NT2/D1 (cell line): ENCODE results near the gene FAF2.

ENCODE experiments used
- DNase-seq: peaks from one replicate; pipeline ENCODE4 v3.0.0-alpha.2; 2011; ENCODE audit warnings: low read depth, low spot score
- H3K27me3 ChIP-seq: 2 replicates; pipeline ENCODE4 v1.6.0; 2011; ENCODE audit warnings: mild to moderate bottlenecking; ENCODE audit not compliant: insufficient read length, insufficient read depth
- H3K36me3 ChIP-seq: 2 replicates; pipeline ENCODE4 v1.6.1; 2011; ENCODE audit warnings: mild to moderate bottlenecking, low read length, mixed read lengths; ENCODE audit not compliant: insufficient read depth, insufficient read length
- H3K4me1 ChIP-seq: 2 replicates; pipeline ENCODE4 v1.5.1; 2011; ENCODE audit not compliant: insufficient read depth, insufficient read length
- H3K4me3 ChIP-seq: 2 replicates; pipeline ENCODE4 v1.5.1; 2011; ENCODE audit warnings: low read depth; ENCODE audit not compliant: insufficient read length
- H3K9ac ChIP-seq: 2 replicates; pipeline ENCODE4 v1.6.0; 2011; ENCODE audit warnings: low read depth; ENCODE audit not compliant: insufficient read length
- H3K9me3 ChIP-seq: 2 replicates; pipeline ENCODE4 v1.5.1; 2011; ENCODE audit warnings: mild to moderate bottlenecking, low read length; ENCODE audit not compliant: insufficient read depth
- SUZ12 ChIP-seq: IDR thresholded peaks from 2 replicates; pipeline ENCODE4 v1.6.1; 2011; ENCODE audit not compliant: insufficient read length, insufficient read depth; ENCODE audit errors: extremely low read depth
- YY1 ChIP-seq: IDR thresholded peaks from 2 replicates; pipeline ENCODE4 v1.6.1; 2011; ENCODE audit not compliant: insufficient read length, insufficient read depth
- ZNF274 ChIP-seq: IDR thresholded peaks from 2 replicates; pipeline ENCODE4 v1.6.1; 2011; ENCODE audit warnings: mild to moderate bottlenecking, low read depth, low read length

The FAF2 gene

GRCh38 chr5:176521699-176522263 lies 73.6 kb downstream of the FAF2 start:
- no peaks in the 10 kb centered on the region for H3K36me3 ChIP-seq
- no peaks in the 10 kb centered on the region for H3K9me3 ChIP-seq
- no peak overlapping the region for H3K9ac ChIP-seq
- no peak overlapping the region for H3K4me3 ChIP-seq
- no peaks in the 10 kb centered on the region for H3K4me1 ChIP-seq
- H3K27me3 ChIP-seq: no peaks in the 10 kb centered on the region
- DNase-seq: no peak
- TF ChIP-seq SUZ12: no peak
- TF ChIP-seq ZNF274: no peak
- no peak for TF ChIP-seq YY1

- no peak for TF ChIP-seq YY1
- TF ChIP-seq SUZ12: no peak
- no peak for TF ChIP-seq ZNF274
- Histone ChIP-seq H3K27me3 (no peaks in the 10 kb centered on the region), H3K36me3 (peaks cover 21% of the 10 kb centered on the region), H3K4me3 (no peak overlapping the region), H3K9ac (no peak overlapping the region), H3K4me1 (peaks cover 4% of the 10 kb centered on the region), H3K9me3 (no peaks in the 10 kb centered on the region)
- no peak for DNase-seq
Observed at GRCh38 chr5:176524138-176524537, 76.0 kb downstream of the FAF2 start.

GRCh38 chr5:176524987-176525386 lies 76.8 kb downstream of the FAF2 start:
- no peak overlapping the region for H3K9ac ChIP-seq
- peaks cover 4% of the 10 kb centered on the region for H3K4me1 ChIP-seq
- DNase-seq: no peak
- H3K36me3 ChIP-seq: peaks cover 28% of the 10 kb centered on the region
- TF ChIP-seq YY1 (no peak), SUZ12 (no peak), ZNF274 (no peak)
- no peaks in the 10 kb centered on the region for H3K9me3 ChIP-seq
- no peaks in the 10 kb centered on the region for H3K27me3 ChIP-seq
- no peak overlapping the region for H3K4me3 ChIP-seq

- no peak for DNase-seq
- H3K4me3 ChIP-seq: no peak overlapping the region
- H3K9ac ChIP-seq: no peak overlapping the region
- H3K27me3 ChIP-seq: no peaks in the 10 kb centered on the region
- TF ChIP-seq SUZ12 (no peak), ZNF274 (no peak), YY1 (no peak)
- no peaks in the 10 kb centered on the region for H3K9me3 ChIP-seq
- H3K4me1 ChIP-seq: peaks cover 4% of the 10 kb centered on the region
- peaks cover 33% of the 10 kb centered on the region for H3K36me3 ChIP-seq
Observed at GRCh38 chr5:176525677-176526076, 77.5 kb downstream of the FAF2 start.

- no peak overlapping the region for H3K4me3 ChIP-seq
- TF ChIP-seq SUZ12 (no peak), ZNF274 (no peak), YY1 (no peak)
- no peak overlapping the region for H3K9ac ChIP-seq
- no peaks in the 10 kb centered on the region for H3K27me3 ChIP-seq
- H3K9me3 ChIP-seq: no peaks in the 10 kb centered on the region
- peaks cover 9% of the 10 kb centered on the region for H3K4me1 ChIP-seq
- DNase-seq: no peak
- peaks cover 40% of the 10 kb centered on the region for H3K36me3 ChIP-seq
Observed at GRCh38 chr5:176526462-176526861, 78.3 kb downstream of the FAF2 start.

GRCh38 chr5:176527246-176528222 lies 79.3 kb downstream of the FAF2 start:
- no peak for DNase-seq
- Histone ChIP-seq H3K9ac (no peak overlapping the region), H3K4me3 (no peak overlapping the region), H3K4me1 (peaks cover 9% of the 10 kb centered on the region), H3K27me3 (no peaks in the 10 kb centered on the region), H3K36me3 (peaks cover 48% of the 10 kb centered on the region), H3K9me3 (no peaks in the 10 kb centered on the region)
- no peak for TF ChIP-seq YY1
- no peak for TF ChIP-seq SUZ12
- TF ChIP-seq ZNF274: no peak

GRCh38 chr5:176528301-176528700 lies 80.1 kb downstream of the FAF2 start:
- no peaks in the 10 kb centered on the region for H3K9me3 ChIP-seq
- no peak overlapping the region for H3K9ac ChIP-seq
- DNase-seq: no peak
- H3K4me3 ChIP-seq: no peak overlapping the region
- no peaks in the 10 kb centered on the region for H3K27me3 ChIP-seq
- no peak for TF ChIP-seq ZNF274
- no peak for TF ChIP-seq YY1
- no peak for TF ChIP-seq SUZ12
- H3K4me1 ChIP-seq: peaks cover 9% of the 10 kb centered on the region
- H3K36me3 ChIP-seq: peaks cover 48% of the 10 kb centered on the region
